HG03469 (cell line): Measurements from ENCODE around the gene CDK4.

ENCODE experiments used
- ATAC-seq: cut with Tn5 transposase; IDR thresholded peaks from one replicate; pipeline ENCODE4 v1.9.1; 2021; ENCODE audit warnings: mild to moderate bottlenecking, moderate library complexity, moderate number of reproducible peaks; ENCODE audit not compliant: unreplicated experiment

Gene CDK4

GRCh38 chr12:57740656-57741412 lies 11.3 kb downstream of the CDK4 start:
- peak; percentile 55 for ATAC-seq

- no peak for ATAC-seq
Measured at GRCh38 chr12:57739914-57740538, 12.1 kb downstream of the CDK4 start.

GRCh38 chr12:57739387-57739786 lies 12.7 kb downstream of the CDK4 start:
- ATAC-seq, result no peak

GRCh38 chr12:57738661-57739237 lies 13.4 kb downstream of the CDK4 start, which contains the start of gene AGAP2:
TSS of gene AGAP2 (minus strand) at chr12:57738742. CDS start at chr12:57738246, 496 bp downstream.
- no peak for ATAC-seq

- no peak for ATAC-seq
Measured at GRCh38 chr12:57737467-57738460, 14.3 kb downstream of the CDK4 start.

GRCh38 chr12:57736741-57737466 lies 15.2 kb downstream of the CDK4 start:
- no peak for ATAC-seq

GRCh38 chr12:57735952-57736740 lies 16.0 kb downstream of the CDK4 start:
- no peak for ATAC-seq

- no peak for ATAC-seq
Measured at GRCh38 chr12:57735198-57735855, 16.8 kb downstream of the CDK4 start.

GRCh38 chr12:57734591-57734990 lies 17.5 kb downstream of the CDK4 start:
- ATAC-seq, result no peak

GRCh38 chr12:57733928-57734327 lies 18.2 kb downstream of the CDK4 start:
- no peak for ATAC-seq

GRCh38 chr12:57732726-57733593 lies 19.1 kb downstream of the CDK4 start:
- no peak for ATAC-seq

GRCh38 chr12:57732270-57732669 lies 19.8 kb downstream of the CDK4 start:
- no peak for ATAC-seq

- no peak for ATAC-seq
Measured at GRCh38 chr12:57731411-57732080, 20.6 kb downstream of the CDK4 start.

- no peak for ATAC-seq
Measured at GRCh38 chr12:57730336-57731067, 21.6 kb downstream of the CDK4 start.

GRCh38 chr12:57729321-57729844 lies 22.7 kb downstream of the CDK4 start:
- no peak for ATAC-seq

- no peak for ATAC-seq
Measured at GRCh38 chr12:57727758-57728395, 24.2 kb downstream of the CDK4 start.
